BE2C (cell line): ENCODE data around the gene NOVA2.

Source experiments
- DNase-seq: peaks from one replicate; pipeline ENCODE4 v3.0.0-alpha.2; 2020
- H3K27me3 ChIP-seq: fragments of 250-450 bp; sonication (Bioruptor Pico); 2 replicates; pipeline ENCODE4 v1.5.1; 2020; ENCODE audit warnings: mild to moderate bottlenecking
- H3K36me3 ChIP-seq: fragments of 250-450 bp; sonication (Bioruptor Pico); 2 replicates; pipeline ENCODE4 v1.5.1; 2020; ENCODE audit warnings: mild to moderate bottlenecking
- H3K4me1 ChIP-seq: fragments of 250-450 bp; sonication (Bioruptor Pico); 2 replicates; pipeline ENCODE4 v1.5.1; 2020
- H3K4me3 ChIP-seq: 2 replicates; pipeline ENCODE4 v1.5.1; 2011; ENCODE audit warnings: low read depth, low read length
- H3K9me3 ChIP-seq: fragments of 250-450 bp; sonication (Bioruptor Pico); 2 replicates; pipeline ENCODE4 v1.5.1; 2020
- TF ChIP-seq, protein P1 (sequence below): IDR thresholded peaks from 2 replicates; pipeline ENCODE4 v1.5.1; 2012; ENCODE audit warnings: mild to moderate bottlenecking, low read depth, low read length

NOVA2 gene

DNA sequence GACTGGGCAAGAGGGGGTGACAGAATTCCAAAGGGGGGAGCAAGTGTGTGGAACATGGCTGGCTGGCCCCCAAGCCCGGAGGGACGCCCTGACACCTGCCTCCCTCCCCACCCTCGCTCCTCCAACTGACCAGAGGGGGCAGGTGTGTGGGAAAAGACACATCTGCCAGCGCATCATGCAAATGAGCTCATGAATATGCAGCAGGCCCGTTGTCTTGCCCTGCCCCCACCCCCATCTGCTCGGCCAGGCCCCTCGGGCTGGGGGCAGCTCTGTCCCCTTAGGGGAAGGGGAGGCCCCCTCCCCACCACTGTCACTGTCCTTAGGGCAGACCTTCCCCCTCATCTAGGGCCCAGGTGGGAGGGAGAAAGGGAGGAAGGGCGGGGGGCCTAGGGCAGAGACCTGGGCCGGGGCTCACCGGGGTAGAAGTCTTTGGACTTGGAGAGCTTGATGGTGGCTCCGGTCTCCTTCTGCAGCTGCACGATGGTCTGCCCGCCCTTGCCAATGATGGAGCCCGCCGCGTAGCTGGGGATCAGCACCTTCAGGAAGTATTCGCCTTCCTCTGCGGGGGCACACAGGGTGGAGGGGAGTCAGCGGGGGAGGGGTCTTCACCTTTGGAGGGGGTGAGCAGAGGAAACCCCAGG lies 12.9 kb downstream of the NOVA2 start:
- no peak overlapping the region for H3K4me3 ChIP-seq
- TF ChIP-seq, protein P1, sequence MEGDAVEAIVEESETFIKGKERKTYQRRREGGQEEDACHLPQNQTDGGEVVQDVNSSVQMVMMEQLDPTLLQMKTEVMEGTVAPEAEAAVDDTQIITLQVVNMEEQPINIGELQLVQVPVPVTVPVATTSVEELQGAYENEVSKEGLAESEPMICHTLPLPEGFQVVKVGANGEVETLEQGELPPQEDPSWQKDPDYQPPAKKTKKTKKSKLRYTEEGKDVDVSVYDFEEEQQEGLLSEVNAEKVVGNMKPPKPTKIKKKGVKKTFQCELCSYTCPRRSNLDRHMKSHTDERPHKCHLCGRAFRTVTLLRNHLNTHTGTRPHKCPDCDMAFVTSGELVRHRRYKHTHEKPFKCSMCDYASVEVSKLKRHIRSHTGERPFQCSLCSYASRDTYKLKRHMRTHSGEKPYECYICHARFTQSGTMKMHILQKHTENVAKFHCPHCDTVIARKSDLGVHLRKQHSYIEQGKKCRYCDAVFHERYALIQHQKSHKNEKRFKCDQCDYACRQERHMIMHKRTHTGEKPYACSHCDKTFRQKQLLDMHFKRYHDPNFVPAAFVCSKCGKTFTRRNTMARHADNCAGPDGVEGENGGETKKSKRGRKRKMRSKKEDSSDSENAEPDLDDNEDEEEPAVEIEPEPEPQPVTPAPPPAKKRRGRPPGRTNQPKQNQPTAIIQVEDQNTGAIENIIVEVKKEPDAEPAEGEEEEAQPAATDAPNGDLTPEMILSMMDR, result peak; percentile 19; the same call in 1 of the 2 replicates
- peak; percentile 38 for DNase-seq
- no peaks in the 10 kb centered on the region for H3K9me3 ChIP-seq
- H3K27me3 ChIP-seq, result no peaks in the 10 kb centered on the region
- H3K4me1 ChIP-seq, result no peaks in the 10 kb centered on the region
- H3K36me3 ChIP-seq, result no peaks in the 10 kb centered on the region; the same call in 1 of the 2 replicates

DNA sequence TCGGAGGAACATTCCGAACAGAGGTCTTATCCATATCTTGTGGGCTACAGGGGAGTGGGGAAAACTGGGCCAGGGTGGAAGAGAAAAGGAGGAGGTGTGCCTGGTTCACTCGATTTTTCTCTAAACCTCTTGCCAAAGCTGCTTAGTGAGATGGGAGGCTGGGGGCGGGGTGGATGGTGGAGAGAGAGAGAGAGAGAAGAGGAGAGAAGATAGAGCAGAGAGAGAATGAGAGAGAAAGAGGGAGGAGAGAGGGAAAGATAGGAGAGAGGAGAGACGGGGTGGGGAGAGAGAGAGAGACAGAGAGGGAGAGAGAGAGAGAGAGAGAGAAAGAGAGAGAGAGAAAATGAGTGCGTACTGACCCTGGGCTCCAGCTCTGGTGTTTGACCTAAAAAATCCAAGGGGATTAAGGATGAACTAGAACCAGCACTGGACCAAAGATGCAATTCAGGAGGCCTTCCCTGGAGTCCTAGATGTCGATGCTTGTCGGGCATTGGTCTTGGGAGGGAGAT lies 14.1 kb downstream of the NOVA2 start:
- DNase-seq, result no peak
- Histone ChIP-seq H3K4me3 (no peak overlapping the region), H3K36me3 (no peaks in the 10 kb centered on the region; the same call in 1 of the 2 replicates), H3K4me1 (peaks cover 9% of the 10 kb centered on the region), H3K9me3 (no peaks in the 10 kb centered on the region), H3K27me3 (no peaks in the 10 kb centered on the region)
- TF ChIP-seq, protein P1, result no peak

DNA sequence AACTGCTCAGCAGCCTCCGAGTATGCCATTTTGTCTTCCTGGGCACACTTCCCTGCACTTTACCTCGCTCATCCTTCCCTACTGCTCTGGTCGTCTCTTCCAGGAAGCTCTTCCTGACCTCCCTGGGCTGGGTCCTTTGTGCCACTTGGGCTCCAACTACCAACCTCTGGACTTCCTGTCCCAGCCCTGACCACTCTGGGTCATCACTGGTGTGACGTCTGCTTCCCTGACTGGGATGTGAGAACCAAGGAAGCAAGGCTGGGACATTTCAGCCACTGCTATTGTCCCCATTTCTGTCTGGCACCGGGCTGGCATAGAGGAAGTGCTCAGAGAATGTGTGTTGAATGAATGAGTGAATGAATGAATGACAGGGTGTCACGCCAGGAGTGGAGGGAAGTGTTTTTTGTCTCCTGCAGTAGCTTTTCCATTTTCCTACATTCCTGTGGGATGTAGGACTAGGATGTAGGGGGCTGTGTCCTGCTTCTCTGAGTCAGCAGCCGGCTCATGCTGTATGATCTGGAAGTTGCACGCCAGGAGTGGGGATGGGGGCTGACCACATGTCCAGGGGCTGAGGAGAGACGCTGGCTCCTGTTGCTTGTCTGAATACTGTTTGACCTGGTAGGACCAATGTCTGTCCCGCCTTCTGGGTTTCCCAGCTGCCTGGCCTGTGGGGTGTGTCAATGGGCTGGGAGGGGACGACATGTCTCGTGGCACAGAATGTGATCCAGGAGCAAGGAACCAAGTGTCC lies 14.7 kb downstream of the NOVA2 start:
- Histone ChIP-seq H3K9me3 (no peaks in the 10 kb centered on the region), H3K4me3 (no peak overlapping the region), H3K36me3 (no peaks in the 10 kb centered on the region; the same call in 1 of the 2 replicates), H3K4me1 (peaks cover 10% of the 10 kb centered on the region), H3K27me3 (no peaks in the 10 kb centered on the region)
- no peak for DNase-seq
- TF ChIP-seq, protein P1, result no peak

DNA sequence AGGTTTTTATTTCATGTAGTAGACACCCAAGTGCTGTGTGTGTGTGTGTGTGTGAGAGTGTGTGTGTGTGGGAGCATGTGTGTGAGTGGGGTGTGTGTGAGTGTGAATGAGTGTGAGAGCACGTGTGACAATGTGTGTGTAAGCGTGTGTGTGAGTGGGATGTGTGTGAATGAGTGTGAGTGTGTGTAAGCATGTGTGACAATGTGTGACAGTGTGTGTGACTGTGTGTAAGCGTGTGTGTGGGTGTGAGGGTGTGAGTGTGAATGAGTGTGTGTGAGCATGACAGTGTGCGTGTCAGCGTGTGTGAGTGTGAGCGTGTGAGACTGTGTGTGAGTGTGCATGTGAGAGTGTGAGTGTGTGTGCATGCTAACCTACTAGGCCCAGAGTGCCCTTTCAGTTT lies 15.3 kb downstream of the NOVA2 start:
- H3K4me1 ChIP-seq, result peaks cover 16% of the 10 kb centered on the region

DNA sequence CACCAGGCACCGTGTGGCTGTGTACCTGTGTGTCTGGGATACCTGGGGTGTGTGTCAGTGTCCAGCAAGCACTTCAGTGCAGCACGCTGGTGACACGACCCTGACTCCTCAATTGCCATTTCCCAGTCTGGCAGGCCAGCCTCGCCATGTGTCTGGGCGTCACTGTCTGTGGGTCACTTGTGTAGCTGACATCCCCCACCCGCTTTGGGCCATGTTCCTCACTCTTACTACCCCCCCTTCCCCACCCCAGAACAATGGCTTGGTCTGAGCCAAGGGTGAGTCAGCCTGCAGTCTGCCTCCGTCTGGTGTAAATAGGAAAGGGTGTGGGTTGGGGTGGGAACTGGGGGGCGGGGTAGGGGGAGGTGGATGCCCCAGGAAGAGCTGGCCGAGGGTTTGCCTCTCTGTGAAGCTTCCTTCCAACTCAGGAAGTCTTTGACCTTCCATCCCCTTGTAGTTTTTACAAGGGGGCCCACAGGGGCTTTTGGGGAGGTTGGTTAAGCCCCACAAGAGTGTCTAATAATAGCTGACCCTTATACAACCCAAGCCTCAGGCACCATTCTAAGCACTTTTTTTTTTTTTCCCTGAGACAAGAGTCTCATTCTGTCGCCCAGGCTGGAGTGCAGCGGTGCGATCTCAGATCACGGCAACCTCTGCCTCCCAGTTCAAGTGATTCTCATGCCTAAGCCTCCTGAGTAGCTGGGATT lies 17.6 kb downstream of the NOVA2 start:
- DNase-seq, result peak; percentile 40

More for the DNA sequence above, 15.3 kb downstream of the NOVA2 start:
- DNase-seq, result no peak
- Histone ChIP-seq H3K9me3 (no peaks in the 10 kb centered on the region), H3K36me3 (peaks cover 3% of the 10 kb centered on the region; the same call in 1 of the 2 replicates), H3K4me3 (no peak overlapping the region), H3K27me3 (no peaks in the 10 kb centered on the region)
- TF ChIP-seq, protein P1, result no peak

More for the DNA sequence above, 17.6 kb downstream of the NOVA2 start:
- peaks cover 19% of the 10 kb centered on the region for H3K4me1 ChIP-seq
- H3K27me3 ChIP-seq, result no peaks in the 10 kb centered on the region
- peaks cover 8% of the 10 kb centered on the region for H3K36me3 ChIP-seq
- TF ChIP-seq, protein P1, result no peak
- H3K9me3 ChIP-seq, result no peaks in the 10 kb centered on the region
- H3K4me3 ChIP-seq, result no peak overlapping the region
